Mammary epithelial cell (primary cell): ENCODE data around the gene TOR1B.

Source experiments
- CTCF ChIP-seq, 2 donors: IDR thresholded peaks in 1 of 2; conservative IDR thresholded peaks in 1 of 2; 2 replicates each; pipeline ENCODE4 v1.5.1; 2011 to 2012; ENCODE audit warnings: inconsistent platforms in 2 of 2, low read length in 2 of 2, mild to moderate bottlenecking in 2 of 2, control low read depth in 1 of 2, low read depth in 1 of 2; ENCODE audit not compliant: insufficient read depth in 1 of 2; ENCODE audit errors: extremely low read depth in 1 of 2
- EZH2 ChIP-seq: IDR thresholded peaks from 2 replicates; pipeline ENCODE4 v1.6.1; 2012; ENCODE audit warnings: low read length, inconsistent platforms, borderline replicate concordance

GRCh38 chr9:129835860-129836223 is 32.9 kb downstream of the TOR1B start:
- TF ChIP-seq CTCF (conservative IDR thresholded peaks at IDR 0.05 in 1 of 2, IDR thresholded peaks at IDR 0.05 in 1 of 2; ENCODE audit: extremely low read depth in 1 of 2, insufficient read depth in 1 of 2, low read depth in 1 of 2, low read length in 2 of 2) (no peak), EZH2 (no peak)
